HG03520 (cell line): ENCODE data around the gene CHMP5.
"Not testable (repeated sequence)": the region's sequence is repeated elsewhere in the genome, so short reads cannot be mapped to it uniquely, and the experiment has no call there.

Experiments
- ATAC-seq: cut with Tn5 transposase; IDR thresholded peaks from one replicate; pipeline ENCODE4 v1.9.1; 2021; ENCODE audit warnings: mild to moderate bottlenecking, moderate library complexity; ENCODE audit not compliant: unreplicated experiment

The CHMP5 gene

DNA sequence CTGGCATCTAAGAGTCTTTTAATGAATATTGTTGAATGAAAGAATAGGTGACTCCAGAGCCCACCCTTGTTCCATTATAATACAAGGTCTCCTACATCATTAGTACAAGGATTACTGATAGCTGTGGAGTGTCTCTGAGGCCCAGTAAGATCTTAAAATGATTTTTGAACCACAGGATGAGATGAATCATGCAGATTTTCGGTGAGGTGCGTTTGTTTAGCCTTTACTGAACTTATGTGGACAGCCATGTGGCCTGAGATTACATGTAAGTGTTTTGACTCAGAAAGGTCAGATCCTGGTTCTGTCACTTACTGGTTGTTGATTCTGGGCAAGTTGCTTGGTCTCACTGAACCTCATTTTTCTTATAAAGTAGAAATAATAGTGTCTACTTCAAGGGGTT lies 47.1 kb downstream of the CHMP5 start:
- no peak for ATAC-seq

DNA sequence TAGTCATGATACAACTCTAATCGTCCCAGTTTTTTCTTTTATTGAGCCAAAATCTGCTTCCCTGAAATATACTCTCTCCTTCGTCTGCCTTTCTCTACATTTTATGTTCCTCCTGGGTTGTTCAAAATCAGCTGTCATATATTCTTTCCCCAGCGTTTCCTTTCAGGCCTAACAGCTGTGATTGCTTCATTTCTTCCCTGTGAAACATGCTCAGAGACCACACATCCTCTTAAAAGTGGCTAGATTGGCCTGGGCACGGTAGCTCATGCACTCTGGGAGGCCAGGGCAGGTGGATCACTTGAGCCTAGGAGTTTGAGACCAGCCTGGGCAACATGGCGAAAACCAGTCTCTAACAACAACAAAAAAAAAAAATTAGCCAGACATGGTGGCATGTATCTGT lies 50.5 kb downstream of the CHMP5 start:
- no peak for ATAC-seq

DNA sequence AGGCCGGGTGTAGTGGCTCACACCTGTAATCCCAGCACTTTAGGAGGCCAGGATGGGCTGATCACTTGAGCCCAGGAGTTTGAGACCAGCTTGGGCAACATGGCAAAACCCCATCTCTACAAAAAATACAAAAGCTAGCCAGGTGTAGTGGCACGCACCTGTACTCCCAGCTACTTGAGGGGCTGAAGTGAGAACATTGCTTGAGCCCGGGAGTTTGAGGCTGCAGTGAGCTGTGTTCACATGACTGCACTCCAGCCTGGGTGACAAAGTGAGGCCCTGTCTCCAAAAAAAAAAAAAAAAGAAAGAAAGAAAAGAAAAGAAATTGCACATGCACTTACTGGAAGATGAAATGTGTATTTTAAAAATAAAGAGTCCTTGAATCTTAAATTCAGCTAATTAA lies 52.3 kb downstream of the CHMP5 start:
- not testable (repeated sequence) for ATAC-seq

DNA sequence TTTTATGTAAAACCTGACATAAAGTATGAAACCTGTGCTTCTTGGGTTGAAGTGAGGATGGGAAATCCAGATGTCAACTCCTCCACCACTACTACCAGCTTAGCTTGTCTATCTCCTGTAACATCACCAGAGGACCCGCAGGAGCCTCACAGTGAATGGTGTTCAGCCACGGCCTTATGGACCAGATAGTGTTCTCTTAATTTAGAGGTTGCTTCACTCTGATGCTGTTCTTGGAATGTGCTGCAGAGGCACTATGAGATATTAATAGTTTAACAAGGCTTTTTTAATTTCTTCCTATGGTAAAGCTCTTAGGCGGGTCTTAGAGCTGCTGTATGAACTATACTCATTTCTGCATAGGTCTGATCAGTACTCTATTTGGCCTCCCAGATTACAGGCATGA lies 53.4 kb downstream of the CHMP5 start:
- ATAC-seq, result no peak

DNA sequence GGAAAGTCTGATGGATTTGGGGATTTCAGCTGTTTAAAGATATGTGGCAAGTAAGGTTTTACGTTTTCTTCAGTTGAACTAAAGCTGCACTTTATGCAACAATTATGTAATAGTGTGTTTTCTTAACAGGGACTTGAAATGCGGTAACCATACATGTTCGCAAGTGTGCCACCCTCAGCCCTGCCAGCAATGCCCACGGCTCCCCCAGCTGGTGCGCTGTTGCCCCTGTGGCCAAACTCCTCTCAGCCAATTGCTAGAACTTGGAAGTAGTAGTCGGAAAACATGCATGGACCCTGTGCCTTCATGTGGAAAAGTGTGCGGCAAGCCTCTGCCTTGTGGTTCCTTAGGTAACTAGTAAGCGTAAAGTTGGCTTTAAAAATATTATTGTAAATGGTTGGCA lies 53.9 kb downstream of the CHMP5 start:
- ATAC-seq, result no peak

- no peak for ATAC-seq
Observed at GRCh38 chr9:33320230-33320567, 55.4 kb downstream of the CHMP5 start.

DNA sequence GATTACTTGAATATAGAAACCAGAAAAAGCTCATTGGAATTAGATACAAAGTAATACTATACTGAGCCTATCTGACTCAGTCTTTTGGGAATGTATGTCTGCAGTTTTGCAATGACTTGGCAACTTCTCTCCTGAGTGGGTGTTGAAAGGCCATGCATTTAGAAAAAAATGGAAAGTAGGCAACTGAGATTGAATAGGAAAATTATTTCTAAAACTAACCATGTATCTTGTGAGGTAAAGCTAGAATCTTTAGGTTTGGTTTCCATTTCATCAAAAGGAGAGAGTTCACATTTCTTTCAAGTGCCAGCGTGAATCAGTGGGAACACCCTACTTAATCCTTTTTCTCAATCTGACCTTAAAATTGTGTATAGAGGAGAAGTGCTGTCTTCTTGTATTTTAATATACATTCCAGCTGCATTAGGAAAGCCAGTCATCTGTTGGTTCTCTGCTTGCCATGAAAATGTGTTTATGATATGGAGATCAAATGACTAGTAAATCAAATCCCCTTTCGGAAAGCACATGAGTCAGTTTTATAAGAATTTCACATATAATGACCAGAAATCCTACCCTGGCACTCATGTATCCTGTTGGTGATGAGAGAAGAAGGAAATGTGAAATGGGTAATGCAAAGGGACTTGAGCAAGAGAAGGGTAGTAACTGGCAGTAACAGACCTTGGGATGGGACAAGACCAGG lies 55.9 kb downstream of the CHMP5 start:
- ATAC-seq, result no peak

- no peak for ATAC-seq
Observed at GRCh38 chr9:33329117-33329563, 64.3 kb downstream of the CHMP5 start.

DNA sequence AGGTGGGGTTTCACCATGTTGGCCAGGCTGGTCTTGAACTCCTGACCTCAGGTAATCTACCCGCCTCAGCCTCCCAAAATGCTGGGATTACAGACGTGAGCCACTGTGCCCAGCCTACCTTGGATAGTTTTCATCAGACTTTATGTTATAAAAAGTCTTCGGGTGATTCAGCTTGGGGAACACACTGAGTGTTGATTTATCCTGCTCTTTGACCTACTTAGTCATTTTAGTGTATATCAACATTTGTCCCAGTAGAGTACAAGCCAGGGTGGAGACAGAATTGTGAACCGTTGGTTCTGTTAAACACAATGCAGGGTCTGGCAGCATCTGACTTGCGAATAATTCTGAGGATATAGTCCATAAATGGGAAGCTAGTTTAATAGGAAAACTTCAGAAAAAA lies 65.1 kb downstream of the CHMP5 start:
- no peak for ATAC-seq

- no peak for ATAC-seq
Observed at GRCh38 chr9:33331377-33331891, 66.6 kb downstream of the CHMP5 start.
